HG03571 (cell line): ENCODE results near the gene EMC7.
"Not testable (repeated sequence)": the region's sequence is repeated elsewhere in the genome, so short reads cannot be mapped to it uniquely, and the experiment has no call there.

Source experiments
- ATAC-seq: cut with Tn5 transposase; IDR thresholded peaks from one replicate; pipeline ENCODE4 v1.9.1; 2021; ENCODE audit not compliant: unreplicated experiment

EMC7 gene

GRCh38 chr15:34099914-34100313 lies 1.7 kb downstream of the EMC7 start:
- no peak for ATAC-seq

- ATAC-seq = no peak
Observed at GRCh38 chr15:34085746-34086145, 15.9 kb downstream of the EMC7 start.

GRCh38 chr15:34084086-34084485 lies 17.6 kb downstream of the EMC7 start:
- ATAC-seq = no peak

GRCh38 chr15:34079904-34080303 lies 21.8 kb downstream of the EMC7 start:
- ATAC-seq = no peak

DNA sequence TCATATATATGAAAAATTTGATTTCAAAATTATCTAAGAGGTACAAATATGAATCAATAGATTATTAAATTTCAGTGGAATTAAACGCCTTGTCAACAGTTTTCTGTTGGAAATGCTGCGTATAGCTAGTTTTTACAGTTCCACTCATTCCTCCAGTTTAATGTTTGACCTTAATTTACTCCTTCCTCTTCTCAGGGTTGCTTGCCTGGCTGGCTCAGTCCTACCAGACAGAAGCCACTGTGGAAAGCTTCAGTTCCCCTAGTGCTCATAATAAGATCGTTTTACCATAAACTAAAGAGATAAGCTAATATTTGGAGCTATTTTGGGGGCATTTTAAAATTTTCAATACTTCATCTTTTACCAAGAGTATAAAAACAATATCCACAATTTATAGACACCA lies 22.8 kb downstream of the EMC7 start:
- no peak for ATAC-seq

DNA sequence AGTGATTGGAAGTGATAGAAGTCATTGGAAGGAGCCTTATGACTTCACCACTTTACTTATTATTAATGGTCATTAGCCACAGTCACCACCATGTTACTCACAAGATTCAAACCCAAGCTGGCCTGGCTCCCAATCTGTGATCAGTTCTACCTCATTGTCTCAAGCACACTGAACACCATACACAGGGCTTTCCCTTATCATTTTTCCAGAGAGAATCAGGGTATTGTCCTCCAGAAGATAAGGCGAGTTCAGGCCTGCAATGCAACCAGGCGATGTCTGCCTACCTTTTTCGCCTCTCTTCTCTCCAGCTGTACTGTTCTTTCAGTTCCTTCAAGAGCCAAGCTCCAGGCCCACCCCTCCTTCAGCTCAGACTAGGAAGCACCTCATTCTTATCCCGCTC lies 24.9 kb downstream of the EMC7 start:
- no peak for ATAC-seq

DNA sequence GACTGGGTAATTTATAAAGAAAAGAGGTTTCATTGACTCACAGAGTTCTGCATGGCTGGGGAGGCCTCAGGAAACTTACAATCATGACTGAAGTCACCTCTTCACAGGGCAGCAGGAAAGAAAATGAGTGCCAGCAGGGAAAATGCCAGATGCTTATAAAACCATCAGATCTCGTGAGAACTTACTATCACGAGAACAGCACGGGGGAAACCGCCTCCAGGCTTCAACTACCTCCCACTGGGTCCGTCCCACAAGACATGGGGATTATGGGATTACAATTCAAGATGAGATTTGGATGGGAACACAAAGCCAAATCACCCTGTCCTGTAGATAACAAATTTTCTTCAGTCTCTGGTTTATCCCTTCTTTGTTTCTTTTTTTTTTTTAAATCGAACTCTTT lies 31.7 kb downstream of the EMC7 start:
- no peak for ATAC-seq

GRCh38 chr15:34065941-34066340 lies 35.7 kb downstream of the EMC7 start:
- no peak for ATAC-seq

DNA sequence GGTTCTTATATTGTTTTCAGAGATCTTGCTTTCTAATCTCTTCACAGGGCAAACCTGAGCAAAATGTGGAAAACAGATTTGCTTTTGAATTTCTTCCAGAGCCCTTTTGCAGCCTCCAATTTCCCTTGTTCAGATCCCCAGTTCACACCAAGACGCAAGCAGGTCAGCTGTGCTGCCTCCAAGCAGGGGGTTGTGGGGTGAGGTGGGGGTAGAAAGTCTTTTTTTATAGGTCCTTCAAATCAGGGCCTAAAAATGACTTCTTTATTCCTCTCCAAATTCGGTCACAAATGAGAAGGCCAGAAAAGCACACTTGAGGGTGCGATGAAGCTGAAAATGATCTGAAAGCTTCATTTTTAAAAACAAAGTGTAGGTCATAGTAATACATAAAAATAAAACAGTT lies 36.4 kb downstream of the EMC7 start:
- no peak for ATAC-seq

DNA sequence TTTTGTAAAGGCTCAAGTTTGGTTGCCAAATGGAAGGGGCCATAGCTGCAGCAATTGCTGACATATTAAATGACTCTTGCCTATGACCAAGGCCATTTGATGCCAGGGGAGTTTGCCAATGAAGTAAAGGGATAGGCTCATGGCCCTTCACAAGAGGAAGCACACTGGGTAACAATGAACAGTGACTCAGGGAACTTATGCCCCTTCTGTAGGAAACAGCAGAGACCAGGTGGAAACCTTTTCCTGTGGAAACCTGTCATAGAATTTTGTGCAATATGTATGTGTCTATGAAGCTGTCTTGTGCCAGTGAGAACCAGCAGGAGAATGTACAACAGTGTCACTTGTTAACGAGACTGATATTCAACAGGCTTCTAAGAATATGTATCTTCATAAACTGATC lies 37.2 kb downstream of the EMC7 start:
- no peak for ATAC-seq

GRCh38 chr15:34059946-34060345 lies 41.7 kb downstream of the EMC7 start:
- no peak for ATAC-seq

DNA sequence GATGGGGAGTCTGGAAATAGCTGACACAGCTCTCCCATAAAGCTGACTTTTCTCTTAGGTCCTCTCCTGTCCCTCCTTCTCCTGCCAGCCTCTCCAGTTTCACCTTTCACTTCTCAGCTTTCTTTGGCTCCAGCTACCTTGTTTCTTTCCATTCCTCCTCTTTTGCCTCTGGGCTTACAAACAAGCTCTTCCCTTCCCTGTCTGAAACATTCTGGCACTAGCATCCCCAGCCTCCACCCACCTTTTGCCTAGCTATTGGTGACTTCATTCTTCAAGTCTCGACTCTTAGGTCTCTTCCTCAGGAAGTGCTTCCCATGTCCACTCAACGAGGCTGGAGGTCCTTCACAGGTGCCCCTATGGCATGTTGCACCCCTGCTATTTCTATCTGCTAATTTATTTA lies 42.2 kb downstream of the EMC7 start:
- ATAC-seq = no peak

DNA sequence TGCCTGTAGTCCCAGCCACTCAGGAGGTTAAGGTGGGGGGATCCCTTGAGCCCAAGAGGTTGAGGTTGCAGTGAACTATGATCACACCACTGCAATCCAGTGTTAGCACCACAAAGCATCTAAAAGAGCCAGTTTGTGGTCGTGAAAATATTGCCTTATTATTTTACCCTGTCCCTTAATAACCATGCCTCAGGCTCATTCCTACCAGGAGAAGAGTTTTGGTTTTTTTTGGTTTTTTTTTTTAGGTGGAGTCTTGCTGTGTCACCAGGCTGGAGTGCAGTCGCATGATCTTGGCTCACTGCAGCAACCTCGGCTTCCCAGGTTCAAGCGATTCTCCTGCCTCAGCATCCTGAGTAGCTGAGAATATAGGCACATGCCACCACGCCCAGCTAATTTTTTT lies 44.8 kb downstream of the EMC7 start:
- ATAC-seq = no peak

DNA sequence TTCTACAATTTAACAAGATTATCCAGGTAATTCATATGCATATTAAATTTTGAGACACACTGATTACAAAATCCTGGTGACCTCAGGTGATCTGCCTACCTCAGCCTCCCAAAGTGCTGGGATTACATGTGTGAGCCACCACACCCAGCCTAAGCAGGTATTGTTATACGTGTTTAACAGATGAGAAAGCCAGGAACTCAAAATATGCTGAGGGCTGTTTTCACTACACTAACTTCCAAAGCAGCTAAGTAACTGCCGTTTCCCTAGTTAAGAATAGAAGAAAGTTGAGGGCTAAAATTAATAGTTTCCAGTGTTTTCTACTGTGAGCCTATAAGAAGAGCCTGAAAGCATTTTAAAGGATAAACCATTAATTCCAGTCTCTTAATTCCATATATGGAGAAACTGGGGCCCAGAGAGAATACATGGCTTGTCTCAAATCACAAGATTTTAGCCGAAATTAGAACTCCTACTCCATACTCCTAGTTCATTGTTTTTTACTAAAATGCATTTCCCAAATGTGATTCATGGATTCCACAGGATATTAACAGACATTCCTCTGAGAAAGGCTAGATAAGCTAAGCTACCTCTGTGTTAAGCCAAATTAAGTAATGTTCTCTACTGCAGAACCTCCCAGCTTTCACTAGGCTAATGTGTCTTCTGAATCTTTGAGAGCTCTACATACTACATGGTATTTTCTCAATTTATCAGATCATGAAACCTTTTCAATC lies 45.6 kb downstream of the EMC7 start:
- no peak for ATAC-seq

- ATAC-seq = no peak
Observed at GRCh38 chr15:34054081-34054707, 47.5 kb downstream of the EMC7 start.

DNA sequence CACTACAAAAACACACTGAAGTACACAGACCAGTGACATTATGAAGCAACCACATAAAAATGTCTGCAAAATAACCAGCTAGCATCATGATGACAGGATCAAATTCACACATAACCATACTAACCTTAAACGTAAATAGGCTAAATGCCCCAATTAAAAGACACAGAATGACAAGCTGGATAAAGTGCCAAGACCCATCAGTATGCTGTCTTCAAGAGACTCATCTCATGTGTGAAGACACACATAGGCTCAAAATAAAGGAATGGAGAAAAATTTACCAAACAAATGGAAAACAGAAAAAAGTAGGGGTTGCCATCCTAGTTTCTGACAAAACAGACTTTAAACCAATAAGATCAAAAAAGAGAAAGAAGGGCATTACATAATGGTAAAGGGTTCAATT lies 51.3 kb downstream of the EMC7 start:
- ATAC-seq = not testable (repeated sequence)

GRCh38 chr15:34049112-34049511 lies 52.5 kb downstream of the EMC7 start:
- ATAC-seq = no peak

- ATAC-seq = no peak
Observed at GRCh38 chr15:34047893-34048775, 53.5 kb downstream of the EMC7 start.

GRCh38 chr15:34046471-34047145 lies 55.1 kb downstream of the EMC7 start:
- ATAC-seq = no peak

DNA sequence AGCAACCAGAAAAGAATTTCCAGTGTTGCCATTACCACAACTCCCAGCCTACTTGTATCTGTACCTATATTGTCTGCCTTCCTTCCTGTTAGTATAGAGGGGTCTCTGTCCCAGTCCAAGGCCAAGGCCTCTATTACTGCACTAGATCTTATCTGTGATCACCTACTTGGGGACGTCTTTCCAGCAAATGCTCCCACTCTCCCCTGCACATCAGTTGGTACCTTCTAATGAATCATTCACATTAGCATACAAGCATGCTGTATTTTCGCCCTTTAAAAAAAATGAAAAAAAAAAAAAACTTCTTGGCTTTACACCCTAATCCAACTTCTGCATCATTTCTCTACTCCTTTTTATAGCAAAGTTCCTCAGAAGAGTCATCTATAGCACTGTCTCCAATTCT lies 57.8 kb downstream of the EMC7 start:
- no peak for ATAC-seq

DNA sequence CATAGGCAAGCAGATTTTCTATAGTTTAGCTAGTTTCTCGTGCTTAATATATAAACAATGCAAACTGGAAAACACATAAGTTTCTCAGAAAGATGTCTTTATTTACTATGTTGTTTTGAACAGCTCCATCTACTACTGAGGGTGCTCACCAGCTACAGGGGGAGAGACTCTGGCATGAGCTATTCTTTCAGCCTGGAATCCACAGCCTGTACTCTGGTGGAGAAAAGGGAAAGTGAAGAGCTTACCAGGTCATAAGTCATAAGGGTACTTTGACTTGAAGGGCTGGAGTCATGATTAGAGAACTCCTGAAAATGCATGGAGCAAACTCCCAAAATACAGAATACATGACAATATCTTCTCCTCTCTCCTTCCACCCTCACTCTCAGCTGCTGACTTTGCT lies 58.3 kb downstream of the EMC7 start:
- ATAC-seq = no peak

GRCh38 chr15:34039790-34040113 lies 61.9 kb downstream of the EMC7 start:
- ATAC-seq = no peak
